GM12801 (cell line): ENCODE data around the gene TRPM3.

Experiments
- TF ChIP-seq, protein P1 (sequence below): IDR thresholded peaks from one replicate; pipeline ENCODE4 v1.5.1; 2011; ENCODE audit warnings: control low read depth; ENCODE audit not compliant: insufficient read length; ENCODE audit errors: extremely low read depth

TRPM3 gene

GRCh38 chr9:70486127-70486526, 635.3 kb downstream of the TRPM3 start:
- TF ChIP-seq, protein P1, sequence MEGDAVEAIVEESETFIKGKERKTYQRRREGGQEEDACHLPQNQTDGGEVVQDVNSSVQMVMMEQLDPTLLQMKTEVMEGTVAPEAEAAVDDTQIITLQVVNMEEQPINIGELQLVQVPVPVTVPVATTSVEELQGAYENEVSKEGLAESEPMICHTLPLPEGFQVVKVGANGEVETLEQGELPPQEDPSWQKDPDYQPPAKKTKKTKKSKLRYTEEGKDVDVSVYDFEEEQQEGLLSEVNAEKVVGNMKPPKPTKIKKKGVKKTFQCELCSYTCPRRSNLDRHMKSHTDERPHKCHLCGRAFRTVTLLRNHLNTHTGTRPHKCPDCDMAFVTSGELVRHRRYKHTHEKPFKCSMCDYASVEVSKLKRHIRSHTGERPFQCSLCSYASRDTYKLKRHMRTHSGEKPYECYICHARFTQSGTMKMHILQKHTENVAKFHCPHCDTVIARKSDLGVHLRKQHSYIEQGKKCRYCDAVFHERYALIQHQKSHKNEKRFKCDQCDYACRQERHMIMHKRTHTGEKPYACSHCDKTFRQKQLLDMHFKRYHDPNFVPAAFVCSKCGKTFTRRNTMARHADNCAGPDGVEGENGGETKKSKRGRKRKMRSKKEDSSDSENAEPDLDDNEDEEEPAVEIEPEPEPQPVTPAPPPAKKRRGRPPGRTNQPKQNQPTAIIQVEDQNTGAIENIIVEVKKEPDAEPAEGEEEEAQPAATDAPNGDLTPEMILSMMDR, result no peak

- TF ChIP-seq, protein P1, result no peak
Measured at GRCh38 chr9:70485273-70485858, 636.1 kb downstream of the TRPM3 start.

- TF ChIP-seq, protein P1, result no peak
Measured at GRCh38 chr9:70484232-70485130, 636.9 kb downstream of the TRPM3 start.

DNA sequence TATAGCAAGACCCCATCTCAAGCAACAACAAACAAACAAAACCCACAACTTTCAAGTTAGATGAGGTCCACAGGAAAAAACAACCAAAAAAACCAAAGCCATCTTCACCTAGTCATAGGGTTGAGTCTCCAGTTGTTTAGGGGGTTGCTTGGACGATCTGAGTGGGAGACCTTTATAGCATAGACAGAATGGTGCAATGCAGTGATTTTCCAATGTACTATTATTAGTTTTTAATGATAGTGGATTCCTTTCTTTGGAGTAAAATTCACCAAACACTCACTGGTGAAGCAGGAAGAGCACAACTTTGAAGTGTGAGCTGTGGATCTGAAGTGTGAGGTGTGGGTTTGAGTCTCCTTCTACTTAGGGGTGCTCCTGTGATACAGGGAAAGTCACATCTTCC, 640.0 kb downstream of the TRPM3 start:
- TF ChIP-seq, protein P1, result no peak

GRCh38 chr9:70480405-70480980, 640.9 kb downstream of the TRPM3 start:
- TF ChIP-seq, protein P1, result no peak

DNA sequence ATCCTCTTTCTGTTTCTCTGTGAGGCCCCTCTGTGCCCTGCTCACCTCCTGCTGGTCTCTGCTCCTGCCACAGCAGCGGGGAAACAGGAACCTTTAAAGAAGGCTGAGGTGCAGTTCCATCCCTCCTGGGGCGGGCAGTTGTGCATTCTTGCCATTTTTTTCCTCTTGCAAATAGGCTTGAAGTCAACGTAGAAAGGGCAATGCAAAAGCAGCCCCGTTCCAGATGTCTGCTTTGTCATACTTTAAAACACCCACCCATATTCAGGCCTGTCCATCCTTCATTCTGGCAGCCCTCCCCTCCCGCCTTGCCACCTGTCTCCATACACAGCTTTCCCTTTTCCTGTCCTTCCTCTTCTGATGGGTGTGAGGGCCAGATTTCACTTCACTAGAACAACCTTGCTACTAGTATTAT, 641.5 kb downstream of the TRPM3 start:
- TF ChIP-seq, protein P1, result no peak
